GM19467 (cell line): ENCODE results near the gene GALNT17.

Experiments
- ATAC-seq: cut with Tn5 transposase; IDR thresholded peaks from one replicate; pipeline ENCODE4 v1.9.1; 2021; ENCODE audit warnings: mild to moderate bottlenecking, moderate library complexity; ENCODE audit not compliant: unreplicated experiment

The GALNT17 gene

DNA sequence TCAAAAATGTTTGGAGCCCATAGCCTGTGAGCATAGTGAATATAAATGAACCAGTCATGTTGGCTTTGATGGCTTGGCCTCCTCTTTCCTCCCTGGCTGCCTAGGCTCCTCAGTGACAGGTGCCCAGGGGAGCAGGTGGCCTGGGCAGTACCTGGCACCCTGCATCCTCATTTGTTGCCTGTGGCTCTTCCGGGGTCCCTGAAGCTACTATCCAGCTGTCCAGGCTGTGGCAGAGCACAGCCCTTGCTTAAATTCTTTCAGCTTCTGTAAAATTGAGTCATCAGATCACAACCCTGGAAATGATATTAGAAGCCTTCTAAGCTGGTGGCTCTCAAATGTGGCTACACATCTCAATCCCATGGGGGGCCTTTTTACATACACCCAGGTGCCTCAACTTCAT, 525.4 kb downstream of the GALNT17 start:
- ATAC-seq = no peak

DNA sequence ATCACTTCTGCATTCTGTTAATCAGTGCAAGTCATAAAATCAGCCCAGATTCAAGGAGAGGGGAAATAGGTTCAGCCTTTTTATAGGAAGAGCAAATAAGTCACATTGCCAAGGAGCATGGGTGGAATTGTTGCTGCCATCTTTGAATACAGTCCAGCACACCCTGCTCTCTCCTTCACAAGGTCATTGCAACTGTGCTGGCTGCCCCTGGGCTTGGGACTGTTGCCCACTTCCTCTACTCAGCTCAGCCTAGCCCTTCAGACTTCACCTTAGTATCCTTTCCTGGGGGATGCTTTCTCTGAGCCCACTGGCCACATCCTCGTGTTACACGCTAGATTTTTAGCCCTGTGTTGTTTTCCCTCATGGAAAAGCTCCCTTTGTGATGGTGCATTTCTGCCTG, 527.7 kb downstream of the GALNT17 start:
- ATAC-seq = no peak

DNA sequence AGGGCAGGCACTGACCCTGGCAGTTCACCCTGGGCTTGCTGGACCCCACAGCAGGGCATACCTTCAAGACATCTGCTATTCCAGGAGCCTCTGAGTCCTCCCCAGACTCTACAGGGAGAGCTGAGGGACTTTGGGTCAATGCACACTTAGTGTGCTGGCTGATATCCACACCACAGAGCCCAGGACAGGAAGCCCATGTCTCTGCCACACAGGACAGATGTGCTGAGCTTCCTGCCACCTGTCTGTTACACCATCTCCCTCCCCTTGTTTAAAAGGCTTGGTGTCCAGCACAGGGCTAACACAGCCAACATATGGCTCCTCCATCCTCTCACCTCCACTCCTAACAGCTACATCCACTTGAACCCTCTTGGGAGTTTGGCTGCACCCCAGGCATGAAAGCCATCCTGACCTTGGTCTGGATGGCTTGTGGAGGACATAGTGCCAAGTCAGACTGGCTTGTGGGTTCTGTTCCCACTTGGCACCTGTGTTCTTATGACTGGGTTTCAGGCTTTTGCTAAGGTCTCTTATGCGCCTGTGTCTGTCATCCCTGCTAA, 529.8 kb downstream of the GALNT17 start:
- no peak for ATAC-seq

- ATAC-seq = no peak
Observed at GRCh38 chr7:71665716-71666115, 533.8 kb downstream of the GALNT17 start.

- ATAC-seq = no peak
Observed at GRCh38 chr7:71668572-71668971, 536.6 kb downstream of the GALNT17 start.

DNA sequence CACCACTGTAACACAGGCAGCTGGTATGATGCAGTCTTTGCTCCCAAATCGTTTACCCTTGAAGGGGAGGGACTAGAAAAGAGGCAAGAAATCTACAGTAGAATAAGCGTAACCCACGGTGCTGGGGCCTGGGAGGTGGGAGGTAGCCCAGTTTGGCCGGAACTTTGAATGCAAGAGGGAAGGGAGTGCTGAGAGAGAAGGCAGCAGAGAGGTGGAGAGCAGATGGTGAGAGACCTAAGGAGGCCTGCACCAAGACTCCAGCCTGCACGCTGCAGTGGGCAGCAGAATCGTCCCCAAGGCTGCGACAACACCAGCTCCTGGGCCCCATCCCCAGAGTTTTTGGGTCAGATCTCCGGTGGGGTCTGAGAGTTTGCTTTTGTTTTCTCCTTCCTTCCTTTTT, 547.5 kb downstream of the GALNT17 start:
- ATAC-seq = no peak

- no peak for ATAC-seq
Observed at GRCh38 chr7:71682181-71682580, 550.2 kb downstream of the GALNT17 start.

DNA sequence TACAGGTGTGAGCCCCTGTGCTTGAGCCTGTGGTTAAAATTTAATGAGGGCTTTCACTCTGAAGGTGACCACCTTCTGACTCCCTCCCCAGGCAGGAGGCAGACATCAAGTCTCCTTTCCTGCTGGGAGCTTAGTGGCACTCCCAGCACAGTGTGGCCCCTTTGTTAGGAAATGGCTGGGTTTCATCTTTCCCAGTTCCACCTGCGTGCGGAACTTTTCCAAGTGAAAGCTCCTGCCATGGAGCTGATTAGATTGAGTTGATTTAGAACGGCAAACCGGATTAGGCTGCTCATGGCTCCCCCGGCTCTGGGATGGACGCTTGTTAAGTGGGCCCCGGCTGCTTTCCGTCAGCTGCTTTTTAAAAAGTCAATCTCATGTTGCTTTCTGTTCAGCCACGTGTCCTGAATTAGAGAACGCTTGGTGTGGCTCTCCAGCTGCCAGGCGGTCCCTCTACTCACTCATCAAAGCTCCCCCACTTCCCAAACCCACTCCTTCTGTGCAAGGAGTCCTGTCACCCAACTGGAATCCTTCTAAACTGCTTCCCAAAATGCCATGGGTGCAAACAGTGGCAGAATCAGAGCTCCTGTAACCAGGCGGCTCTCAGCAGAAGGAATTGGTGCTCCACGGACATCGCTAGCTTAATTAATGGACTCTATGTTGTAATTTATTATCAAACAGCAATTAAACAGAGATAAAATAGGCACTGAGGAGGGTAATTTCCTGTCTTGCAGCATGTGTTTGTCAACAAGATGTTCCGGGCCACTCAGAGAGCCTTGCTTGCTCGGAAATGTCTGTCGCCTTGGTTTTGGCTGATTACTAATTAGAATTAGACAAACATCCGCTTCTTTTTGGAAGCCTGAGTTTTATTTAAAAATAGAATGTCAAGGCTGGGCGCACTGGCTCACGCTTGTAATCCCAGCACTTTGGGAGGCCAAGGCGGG, 551.2 kb downstream of the GALNT17 start:
- no peak for ATAC-seq

DNA sequence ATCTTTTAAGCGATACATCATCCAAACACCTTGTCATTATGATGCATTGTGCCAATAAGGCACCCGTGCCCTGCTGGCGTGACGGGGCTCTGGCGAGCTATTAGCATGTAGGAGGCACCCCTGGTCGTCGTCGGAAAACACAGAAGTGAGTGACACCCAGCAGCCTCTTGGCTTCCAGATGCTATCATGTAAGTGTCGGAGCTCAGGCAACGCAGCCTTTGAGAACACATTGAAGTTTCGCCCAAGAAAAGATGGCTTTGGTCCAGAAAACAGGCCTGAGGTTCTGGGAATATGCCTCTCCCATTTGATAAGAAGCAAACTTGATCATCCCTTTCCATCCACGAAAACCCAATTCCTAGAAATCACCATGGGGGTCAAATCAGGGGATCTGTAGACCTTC, 555.3 kb downstream of the GALNT17 start:
- ATAC-seq = no peak

DNA sequence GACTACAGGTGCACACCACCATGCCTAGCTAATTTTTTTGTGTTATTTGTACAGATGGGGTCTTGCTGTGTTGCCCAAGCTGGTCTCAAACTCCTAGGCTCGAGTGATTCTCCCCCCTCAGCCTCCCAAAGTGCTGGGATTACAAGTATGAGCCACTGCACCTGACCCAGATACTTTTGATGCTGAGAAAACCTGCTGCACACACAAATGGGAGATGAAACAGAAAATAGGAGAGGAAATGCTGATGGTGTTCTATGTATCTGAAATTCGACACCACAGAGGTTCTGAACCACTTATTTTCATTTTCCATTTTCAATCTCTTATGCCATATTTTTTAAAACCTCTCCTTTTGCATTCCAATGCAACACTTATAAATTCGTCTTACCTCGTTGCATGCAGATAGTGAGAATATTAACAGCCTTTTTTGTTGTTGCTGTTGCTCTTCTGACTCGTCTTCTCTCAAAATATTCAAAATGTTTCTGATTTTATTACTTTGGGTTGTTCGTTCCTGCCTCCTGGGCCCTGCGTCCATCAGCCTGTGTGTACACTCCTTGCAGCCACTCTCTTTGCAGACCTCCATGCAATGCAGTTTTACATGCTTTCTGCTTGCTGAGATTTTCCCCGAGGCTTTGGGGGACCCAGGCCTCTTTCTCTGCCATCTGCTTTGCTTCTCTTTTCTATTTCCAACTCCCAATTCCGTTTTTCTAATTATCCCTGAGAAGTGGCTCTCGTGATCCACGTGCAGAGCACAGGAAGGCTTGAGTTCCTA, 556.1 kb downstream of the GALNT17 start:
- ATAC-seq = no peak

GRCh38 chr7:71691538-71691937, 559.6 kb downstream of the GALNT17 start:
- ATAC-seq = no peak

- ATAC-seq = no peak
Observed at GRCh38 chr7:71694665-71695064, 562.7 kb downstream of the GALNT17 start.

DNA sequence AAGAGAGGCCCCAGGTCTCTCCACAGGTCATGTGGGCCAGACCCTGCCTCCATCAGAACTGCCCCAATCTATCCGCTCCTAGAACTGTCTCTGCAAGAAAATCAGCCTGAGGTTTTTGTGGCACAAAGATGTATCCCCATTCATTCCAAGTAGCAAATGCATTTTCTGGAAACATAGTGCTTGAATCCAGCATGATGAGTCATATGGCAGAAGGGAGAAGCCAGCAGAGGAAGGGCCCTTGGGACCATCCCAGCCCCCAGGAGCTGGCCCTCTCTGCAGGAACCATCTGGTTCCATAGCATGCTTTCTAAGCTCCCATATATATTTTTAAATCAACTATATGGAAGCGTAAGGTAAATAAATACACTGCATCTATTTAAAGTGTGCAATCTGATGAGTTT, 563.2 kb downstream of the GALNT17 start:
- ATAC-seq = no peak

DNA sequence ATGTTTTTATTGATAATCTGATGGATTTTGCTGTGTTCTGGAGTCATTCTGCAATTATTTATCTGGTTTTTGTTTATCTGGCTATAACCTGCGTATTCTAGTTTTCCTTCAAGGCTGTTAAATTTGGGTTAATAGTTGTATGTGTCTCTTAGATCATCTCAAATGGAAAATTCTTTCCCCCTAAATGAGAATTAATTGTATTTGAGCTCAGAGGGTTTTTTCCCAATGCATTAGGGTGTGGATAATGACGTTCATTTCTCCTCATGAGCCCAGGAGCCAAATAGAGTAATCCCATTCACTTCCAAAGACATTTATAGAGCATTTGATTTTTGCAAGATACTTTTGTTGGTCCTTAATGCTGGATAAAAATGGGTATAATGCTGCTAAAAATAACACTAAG, 564.6 kb downstream of the GALNT17 start:
- ATAC-seq = no peak

- ATAC-seq = no peak
Observed at GRCh38 chr7:71697400-71697799, 565.5 kb downstream of the GALNT17 start.

DNA sequence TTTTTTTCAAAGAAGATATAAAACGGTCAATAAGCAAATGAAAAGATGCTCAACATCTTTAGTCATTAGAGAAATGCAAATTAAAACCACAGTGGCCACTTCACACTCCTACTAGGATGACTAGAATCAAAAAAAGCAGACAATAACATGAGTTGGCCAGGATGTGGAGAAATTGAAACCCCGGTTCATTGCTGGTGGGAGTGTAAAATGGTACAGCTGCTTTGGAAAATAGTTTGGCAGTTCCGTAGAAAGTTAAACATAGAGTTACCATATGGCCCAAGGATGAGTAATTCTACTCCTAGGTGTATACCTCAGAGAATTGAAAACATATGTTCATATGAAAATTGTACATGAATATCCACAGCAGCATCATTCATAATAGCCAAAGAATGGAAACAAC, 573.3 kb downstream of the GALNT17 start:
- ATAC-seq = no peak

DNA sequence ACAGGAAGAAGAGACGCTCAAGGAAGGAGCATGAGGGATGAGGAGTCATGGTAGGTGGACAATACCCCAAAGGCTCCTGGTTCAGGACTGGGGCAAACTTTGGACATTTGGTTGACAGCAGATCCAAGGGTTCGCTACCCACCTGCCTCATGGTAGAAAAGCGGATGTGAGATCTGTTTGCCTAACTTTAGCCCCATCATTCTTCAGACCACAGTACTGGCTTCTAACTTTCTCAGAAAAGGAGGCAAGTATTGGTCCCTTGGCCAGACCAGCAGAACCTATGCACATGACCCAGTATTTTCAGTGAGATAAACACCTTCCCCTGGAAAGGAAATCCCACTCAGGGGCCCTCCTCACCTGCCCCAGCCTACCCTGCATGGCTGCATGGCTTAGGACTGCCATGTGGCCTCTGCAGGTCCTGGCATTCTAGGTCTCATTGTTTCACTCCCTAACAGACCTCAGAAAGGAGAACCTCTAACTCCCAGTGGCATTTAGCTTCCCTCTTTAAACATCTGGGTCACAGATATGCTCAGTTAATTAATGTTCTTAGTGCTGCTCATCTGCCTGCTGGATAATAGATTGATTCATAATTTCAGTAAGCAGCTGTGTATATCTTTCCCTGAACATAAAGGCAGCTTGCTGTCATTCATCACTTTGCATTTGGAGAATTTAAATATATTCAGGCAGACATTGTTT, 574.1 kb downstream of the GALNT17 start:
- no peak for ATAC-seq

DNA sequence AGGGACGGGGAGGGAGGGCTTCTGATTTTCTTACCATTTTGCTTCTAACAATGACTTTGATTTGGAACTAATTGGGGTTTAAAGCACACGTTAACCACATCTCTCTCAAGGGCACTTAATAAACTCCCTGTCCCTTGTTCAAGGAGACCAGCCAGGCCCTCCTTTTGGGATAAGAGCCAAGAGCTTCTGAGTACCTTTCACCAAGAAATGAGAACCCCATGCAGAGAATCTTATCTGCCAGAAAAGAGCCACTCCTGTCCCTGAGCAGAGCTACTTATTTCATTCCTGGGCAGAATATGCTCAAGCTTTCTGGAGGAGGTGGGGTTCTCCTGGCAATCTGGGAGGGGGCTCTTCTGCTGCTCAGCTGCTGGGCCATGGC, 574.6 kb downstream of the GALNT17 start:
- no peak for ATAC-seq

GRCh38 chr7:71707041-71707440, 575.1 kb downstream of the GALNT17 start:
- no peak for ATAC-seq

DNA sequence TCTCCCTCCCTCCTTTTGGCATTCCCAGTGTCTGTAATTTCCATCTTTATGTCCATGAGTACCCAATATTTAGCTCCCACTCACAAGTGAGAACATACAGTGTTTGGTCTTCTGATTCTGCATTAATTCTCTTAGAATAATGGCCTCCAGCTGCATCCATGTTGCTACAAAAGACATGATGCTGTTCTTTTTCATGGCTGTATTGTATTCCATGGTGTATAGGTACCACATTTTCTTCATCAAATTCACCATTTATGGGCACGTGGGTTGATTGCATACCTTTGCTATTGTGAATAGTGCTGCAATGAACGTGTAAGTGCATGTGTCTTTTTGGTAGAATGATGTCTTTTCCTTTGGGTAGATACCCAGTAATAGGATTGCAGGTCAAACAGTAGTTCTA, 576.8 kb downstream of the GALNT17 start:
- ATAC-seq = no peak

GRCh38 chr7:71710442-71710841, 578.5 kb downstream of the GALNT17 start:
- no peak for ATAC-seq
